ENCODE measurements around the gene TERT.

DNA sequence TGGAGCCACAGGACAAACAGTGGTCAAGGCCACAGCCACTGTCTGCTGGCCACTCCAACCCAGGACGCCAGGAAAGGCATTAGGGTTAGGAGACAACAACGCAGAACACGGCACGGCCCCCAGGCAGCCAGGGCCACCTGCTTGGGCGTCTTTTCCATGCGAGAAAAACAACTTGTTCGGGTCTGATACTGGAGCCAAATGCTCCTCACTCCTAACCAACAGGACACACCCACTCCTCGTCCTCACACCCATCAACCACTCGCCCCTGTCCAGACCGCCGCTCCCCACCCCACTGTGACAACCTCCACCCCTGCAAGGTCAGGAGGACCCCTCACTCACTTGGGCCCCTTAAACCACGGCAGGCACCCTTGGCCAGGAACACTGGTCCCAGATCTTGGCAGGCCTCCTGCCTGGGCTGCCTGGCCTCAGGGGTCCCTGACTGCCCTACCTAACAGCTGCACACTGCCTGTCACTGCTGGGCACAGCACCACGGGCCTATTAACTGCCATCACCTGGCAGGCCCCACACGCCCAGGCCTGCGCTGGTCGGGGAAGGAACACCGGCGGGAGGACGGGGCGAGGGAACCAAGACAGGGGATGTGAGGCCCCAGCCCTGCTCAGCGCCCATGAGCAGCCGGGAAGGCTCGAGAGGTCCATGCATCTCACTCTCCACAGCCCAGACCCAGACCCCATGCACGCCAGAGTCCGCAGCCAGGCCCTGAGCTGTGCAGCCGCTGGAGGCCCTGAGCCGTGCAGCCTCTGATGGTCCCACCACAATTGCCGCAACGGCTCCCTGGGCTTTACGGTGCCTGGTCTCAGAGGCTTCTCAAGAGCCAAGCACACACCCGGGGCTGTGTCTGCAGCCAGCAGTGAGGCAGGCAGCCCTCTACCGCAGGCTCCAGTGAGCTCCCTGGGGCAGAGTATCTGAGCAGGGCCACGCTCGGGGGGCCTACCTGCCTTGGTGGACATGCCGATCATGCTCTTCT is 36.3 kb upstream of the TERT start:
- TF ChIP-seq, protein P1, sequence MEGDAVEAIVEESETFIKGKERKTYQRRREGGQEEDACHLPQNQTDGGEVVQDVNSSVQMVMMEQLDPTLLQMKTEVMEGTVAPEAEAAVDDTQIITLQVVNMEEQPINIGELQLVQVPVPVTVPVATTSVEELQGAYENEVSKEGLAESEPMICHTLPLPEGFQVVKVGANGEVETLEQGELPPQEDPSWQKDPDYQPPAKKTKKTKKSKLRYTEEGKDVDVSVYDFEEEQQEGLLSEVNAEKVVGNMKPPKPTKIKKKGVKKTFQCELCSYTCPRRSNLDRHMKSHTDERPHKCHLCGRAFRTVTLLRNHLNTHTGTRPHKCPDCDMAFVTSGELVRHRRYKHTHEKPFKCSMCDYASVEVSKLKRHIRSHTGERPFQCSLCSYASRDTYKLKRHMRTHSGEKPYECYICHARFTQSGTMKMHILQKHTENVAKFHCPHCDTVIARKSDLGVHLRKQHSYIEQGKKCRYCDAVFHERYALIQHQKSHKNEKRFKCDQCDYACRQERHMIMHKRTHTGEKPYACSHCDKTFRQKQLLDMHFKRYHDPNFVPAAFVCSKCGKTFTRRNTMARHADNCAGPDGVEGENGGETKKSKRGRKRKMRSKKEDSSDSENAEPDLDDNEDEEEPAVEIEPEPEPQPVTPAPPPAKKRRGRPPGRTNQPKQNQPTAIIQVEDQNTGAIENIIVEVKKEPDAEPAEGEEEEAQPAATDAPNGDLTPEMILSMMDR (conservative IDR thresholded peaks at IDR 0.05; ENCODE audit: low read length): no peak
- no peak for TF ChIP-seq EZH2phosphoT487 (IDR thresholded peaks at IDR 0.05; ENCODE audit: borderline replicate concordance)
